ENCODE results near the gene BBLN. TPM values are rescaled to one million over a fixed set of nuclear protein-coding genes. Genes with fewer than 3 reads are reported as not detected.

Gene BBLN
- total and polyA plus RNA-seq, 7 donors: 111 to 273 (median 158) TPM

DNA sequence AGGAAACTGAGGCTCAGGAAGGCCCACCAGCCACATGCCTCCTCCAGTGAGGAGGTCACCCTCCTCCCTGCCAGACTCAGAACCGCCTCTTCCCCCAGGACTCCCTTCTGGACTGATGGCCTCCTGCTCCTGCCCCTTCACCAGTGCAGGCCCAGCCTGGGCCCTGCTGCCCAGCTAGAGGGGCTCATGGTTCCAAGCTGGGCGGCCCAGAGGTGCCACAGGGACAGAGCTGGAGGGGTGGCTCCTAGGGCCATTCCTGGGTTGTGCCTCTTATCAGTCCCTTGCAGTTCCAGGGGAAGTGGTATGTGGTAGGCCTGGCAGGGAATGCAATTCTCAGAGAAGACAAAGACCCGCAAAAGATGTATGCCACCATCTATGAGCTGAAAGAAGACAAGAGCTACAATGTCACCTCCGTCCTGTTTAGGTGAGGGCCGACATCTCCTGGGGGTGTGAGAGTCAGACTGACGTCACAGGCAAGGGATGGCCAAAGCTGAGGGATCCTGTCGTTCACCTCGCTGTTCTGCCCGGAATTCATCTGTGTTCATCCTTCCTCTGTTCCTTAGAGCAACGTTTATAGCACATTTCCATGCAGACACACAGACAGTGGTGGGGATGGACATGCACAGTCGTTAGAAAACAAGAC, 10.0 kb upstream of the BBLN start:
- Histone ChIP-seq H3K4me1 (peaks cover 0 to 5% (median 0%) of the 10 kb centered on the region in 4 donors), H3K27me3 (no peaks in the 10 kb centered on the region), H3K9me3 (no peaks in the 10 kb centered on the region), H3K36me3 (no peaks in the 10 kb centered on the region), H3K4me3 (no peak overlapping the region), H3K27ac (no peak overlapping the region)
- TF ChIP-seq POLR2AphosphoS5 (IDR thresholded peaks at IDR 0.05) (no peak), EP300 (IDR thresholded peaks at IDR 0.05) (no peak), POLR2A (IDR thresholded peaks at IDR 0.05) (no peak)
- TF ChIP-seq, protein P1, sequence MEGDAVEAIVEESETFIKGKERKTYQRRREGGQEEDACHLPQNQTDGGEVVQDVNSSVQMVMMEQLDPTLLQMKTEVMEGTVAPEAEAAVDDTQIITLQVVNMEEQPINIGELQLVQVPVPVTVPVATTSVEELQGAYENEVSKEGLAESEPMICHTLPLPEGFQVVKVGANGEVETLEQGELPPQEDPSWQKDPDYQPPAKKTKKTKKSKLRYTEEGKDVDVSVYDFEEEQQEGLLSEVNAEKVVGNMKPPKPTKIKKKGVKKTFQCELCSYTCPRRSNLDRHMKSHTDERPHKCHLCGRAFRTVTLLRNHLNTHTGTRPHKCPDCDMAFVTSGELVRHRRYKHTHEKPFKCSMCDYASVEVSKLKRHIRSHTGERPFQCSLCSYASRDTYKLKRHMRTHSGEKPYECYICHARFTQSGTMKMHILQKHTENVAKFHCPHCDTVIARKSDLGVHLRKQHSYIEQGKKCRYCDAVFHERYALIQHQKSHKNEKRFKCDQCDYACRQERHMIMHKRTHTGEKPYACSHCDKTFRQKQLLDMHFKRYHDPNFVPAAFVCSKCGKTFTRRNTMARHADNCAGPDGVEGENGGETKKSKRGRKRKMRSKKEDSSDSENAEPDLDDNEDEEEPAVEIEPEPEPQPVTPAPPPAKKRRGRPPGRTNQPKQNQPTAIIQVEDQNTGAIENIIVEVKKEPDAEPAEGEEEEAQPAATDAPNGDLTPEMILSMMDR (IDR thresholded peaks at IDR 0.05): no peak
- no peak for DNase-seq
- 60 to 75% methylated on average over 11 of the region's 11 CpGs for WGBS, 2 donors
- intact Hi-C loops (cut with DNase I): no loop called here

DNA sequence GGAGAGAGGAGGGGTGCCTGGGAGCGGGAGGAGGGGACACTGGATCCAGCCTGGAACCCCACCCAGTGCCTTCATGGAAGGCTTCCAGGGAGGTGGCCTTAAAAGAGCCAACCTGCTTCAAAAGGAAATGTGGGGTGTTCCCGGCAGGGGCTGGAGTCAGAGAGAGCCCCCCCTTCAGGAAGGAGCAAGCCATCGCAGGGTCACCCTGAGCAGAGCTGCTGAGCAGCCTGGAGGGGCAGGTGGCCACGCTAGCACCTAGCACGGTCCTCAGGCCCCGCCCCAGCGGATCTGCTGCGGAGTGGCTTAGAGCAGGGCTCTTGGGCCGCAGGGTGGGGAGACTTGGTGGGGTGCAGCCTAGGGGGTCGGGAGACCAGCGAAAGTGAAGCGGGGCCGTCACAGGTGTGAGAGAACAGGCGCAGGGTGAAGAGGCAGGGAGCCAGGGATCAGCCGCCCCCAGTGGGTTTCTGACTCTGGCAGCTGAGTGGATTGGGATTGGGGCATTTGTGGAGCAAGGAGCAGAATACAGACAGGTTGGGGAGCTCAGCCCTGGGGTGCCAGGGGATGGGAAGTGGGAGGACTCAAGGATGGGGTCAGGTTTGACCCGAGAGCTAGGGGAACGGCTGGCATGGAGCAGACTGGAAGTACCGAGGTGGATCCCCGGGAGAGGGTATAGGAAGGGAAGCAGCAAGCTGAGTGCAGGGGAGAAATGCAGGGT, 9.3 kb upstream of the BBLN start:
- Histone ChIP-seq H3K4me1 (peaks cover 0 to 5% (median 0%) of the 10 kb centered on the region in 4 donors), H3K36me3 (no peaks in the 10 kb centered on the region), H3K27ac (no peak overlapping the region), H3K27me3 (no peaks in the 10 kb centered on the region), H3K4me3 (no peak overlapping the region), H3K9me3 (no peaks in the 10 kb centered on the region)
- 54 to 73% methylated on average over 19 of the region's 19 CpGs for WGBS, 2 donors
- TF ChIP-seq POLR2AphosphoS5 (IDR thresholded peaks at IDR 0.05): no peak
- TF ChIP-seq, protein P1 (IDR thresholded peaks at IDR 0.05): no peak
- TF ChIP-seq POLR2A (IDR thresholded peaks at IDR 0.05): no peak
- no peak for TF ChIP-seq EP300 (IDR thresholded peaks at IDR 0.05)
- intact Hi-C loops (cut with DNase I): no loop called here
- no peak for DNase-seq

DNA sequence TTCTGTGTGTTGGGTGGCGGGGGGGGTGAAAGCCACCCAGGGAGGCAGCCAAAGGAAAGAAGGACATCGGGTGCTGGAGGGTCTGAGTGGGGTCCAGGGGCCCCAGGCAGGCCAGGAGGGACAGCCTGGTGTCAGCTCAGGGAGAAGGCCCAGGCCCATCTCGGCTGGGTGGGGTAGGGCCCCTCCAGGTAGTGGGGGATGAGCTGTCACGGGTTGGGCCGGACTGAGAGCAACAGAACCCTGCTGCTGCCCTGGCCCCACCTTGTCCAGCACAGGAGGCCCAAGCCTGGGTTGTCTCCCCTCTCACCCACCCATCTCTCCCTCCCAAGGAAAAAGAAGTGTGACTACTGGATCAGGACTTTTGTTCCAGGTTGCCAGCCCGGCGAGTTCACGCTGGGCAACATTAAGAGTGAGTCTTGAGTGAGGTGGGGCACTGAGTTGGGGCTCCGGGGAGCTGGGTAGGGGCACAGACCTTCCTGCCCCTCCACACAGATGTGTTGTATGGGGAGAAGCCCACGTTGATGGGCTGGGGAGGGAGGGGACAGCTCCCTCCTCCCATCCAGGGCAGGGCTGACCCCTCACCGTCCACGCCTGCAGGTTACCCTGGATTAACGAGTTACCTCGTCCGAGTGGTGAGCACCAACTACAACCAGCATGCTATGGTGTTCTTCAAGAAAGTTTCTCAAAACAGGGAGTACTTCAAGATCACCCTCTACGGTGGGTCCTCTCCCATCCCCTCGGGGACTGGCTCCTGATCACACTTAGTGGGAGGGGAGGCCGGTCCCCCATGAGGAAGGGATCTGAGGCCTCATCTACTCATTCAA, 8.5 kb upstream of the BBLN start:
- no peaks in the 10 kb centered on the region for H3K9me3 ChIP-seq
- intact Hi-C loops (cut with DNase I): no loop called here
- no peak overlapping the region for H3K4me3 ChIP-seq
- no peaks in the 10 kb centered on the region for H3K27me3 ChIP-seq
- H3K36me3 ChIP-seq: no peaks in the 10 kb centered on the region
- peaks cover 0 to 5% (median 0%) of the 10 kb centered on the region in 4 donors for H3K4me1 ChIP-seq
- 90 to 91% methylated on average over 18 of the region's 18 CpGs for WGBS, 2 donors
- TF ChIP-seq POLR2AphosphoS5 (IDR thresholded peaks at IDR 0.05) (no peak), POLR2A (IDR thresholded peaks at IDR 0.05) (no peak), EP300 (IDR thresholded peaks at IDR 0.05) (no peak)
- TF ChIP-seq, protein P1 (IDR thresholded peaks at IDR 0.05): no peak
- DNase-seq: no peak
- H3K27ac ChIP-seq: no peak overlapping the region

DNA sequence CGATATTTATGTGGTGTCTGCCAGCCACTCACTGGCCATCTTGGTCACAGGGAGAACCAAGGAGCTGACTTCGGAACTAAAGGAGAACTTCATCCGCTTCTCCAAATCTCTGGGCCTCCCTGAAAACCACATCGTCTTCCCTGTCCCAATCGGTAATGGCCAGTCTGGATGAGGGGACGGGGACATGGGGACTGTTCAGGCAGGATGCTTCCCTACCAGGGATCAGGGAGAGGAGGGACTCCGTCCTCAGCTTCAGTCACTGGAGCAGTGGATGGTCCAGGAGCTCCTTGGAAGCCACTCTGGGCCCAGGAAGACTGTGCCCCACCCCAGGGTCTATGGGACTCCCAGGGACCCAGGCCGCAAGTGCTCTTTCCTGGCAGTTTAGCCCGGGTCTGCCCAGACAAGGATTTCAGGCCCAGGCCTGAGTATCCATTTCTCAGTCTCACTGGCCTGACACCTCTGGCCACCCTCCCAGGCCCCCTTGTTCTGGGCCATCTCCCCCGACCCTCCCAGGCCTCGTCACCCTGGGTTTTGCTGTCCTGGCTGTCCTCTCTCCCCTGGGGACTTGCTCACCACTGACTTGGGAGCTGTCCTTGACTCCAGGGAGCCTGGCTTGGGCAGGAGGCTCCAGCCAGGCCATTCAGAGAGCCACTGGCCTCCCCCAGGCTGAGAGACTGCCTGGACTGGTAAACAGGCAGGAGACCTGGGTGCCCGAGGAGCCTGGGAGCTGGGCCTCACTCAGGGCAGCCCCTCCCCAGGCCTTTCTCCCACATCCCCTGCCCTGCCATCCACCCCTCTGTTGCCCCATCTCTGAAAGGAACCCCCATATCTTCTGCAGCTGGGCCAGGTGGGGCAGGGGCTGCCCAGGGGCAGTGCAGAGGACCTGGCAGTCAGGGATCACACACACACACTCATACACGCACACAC, 7.7 kb upstream of the BBLN start:
- WGBS, 2 donors: 93 to 94% methylated on average over 13 of the region's 13 CpGs
- no peak overlapping the region for H3K4me3 ChIP-seq
- H3K36me3 ChIP-seq: no peaks in the 10 kb centered on the region
- H3K27ac ChIP-seq: no peak overlapping the region
- no peaks in the 10 kb centered on the region for H3K27me3 ChIP-seq
- TF ChIP-seq POLR2AphosphoS5 (IDR thresholded peaks at IDR 0.05): no peak
- intact Hi-C loops (cut with DNase I): no loop called here
- peaks cover 0 to 5% (median 0%) of the 10 kb centered on the region in 4 donors for H3K4me1 ChIP-seq
- no peak for DNase-seq
- H3K9me3 ChIP-seq: no peaks in the 10 kb centered on the region

Measured in sigmoid colon (tissue), 7 donors.